Measurements from ENCODE around the gene SIPA1. TPM values are rescaled to one million over a fixed set of nuclear protein-coding genes. Genes with fewer than 3 reads are reported as not detected.
"Not testable (repeated sequence)": the region's sequence is repeated elsewhere in the genome, so short reads cannot be mapped to it uniquely, and the experiment has no call there.

SIPA1 gene
- total and polyA plus RNA-seq, 5 donors from 2014 or later: 74.7 to 200 (median 84.8) TPM

DNA sequence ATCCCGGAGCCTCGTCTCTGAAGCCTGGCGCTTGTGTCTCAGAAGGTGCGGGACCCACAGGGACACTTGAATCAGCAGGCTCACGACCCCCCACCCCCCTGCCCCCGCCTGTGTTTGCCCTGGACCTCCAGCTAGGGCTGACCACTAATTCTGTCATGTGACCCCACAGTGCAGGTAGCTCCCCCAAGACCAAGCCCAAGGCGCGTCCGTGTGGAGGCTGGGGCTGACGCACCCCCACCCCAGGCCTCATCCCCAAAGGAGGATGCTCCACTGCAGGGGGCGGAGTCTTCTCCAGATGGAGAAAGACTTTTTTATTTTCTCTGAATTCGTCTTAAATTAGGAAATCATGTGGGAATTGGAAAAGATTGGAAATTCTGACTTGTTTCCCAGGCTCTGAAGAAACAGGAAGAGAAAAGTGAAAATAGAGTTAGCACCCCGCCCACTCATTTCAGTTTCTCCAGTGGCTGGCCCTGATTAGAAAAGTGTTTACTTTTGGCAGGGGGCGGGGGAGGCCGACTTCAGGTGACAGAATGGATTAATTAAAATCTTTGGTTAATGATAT is 25.8 kb downstream of the SIPA1 start:
- Mint-ChIP-seq H3K4me1 (peaks cover 5 to 45% (median 15%) of the 10 kb centered on the region in 4 donors), H3K36me3 (peaks cover 16% of the 10 kb centered on the region), H3K4me3 (peak overlapping the region; percentile 89 to 97 (median 94)), H3K9me3 (no peaks in the 10 kb centered on the region), H3K27ac (peak overlapping the region; percentile 88 to 94 (median 93)), H3K27me3 (peaks cover 4% of the 10 kb centered on the region)
- peaks cover 23% of the 10 kb centered on the region for H3K36me3 ChIP-seq (ENCODE audit: control insufficient read depth, insufficient read depth, low read length)
- H3K4me1 ChIP-seq (ENCODE audit: control insufficient read depth, insufficient read depth, low read length, poor library complexity, severe bottlenecking): peaks cover 41% of the 10 kb centered on the region
- no peaks in the 10 kb centered on the region for H3K9me3 ChIP-seq (ENCODE audit: control insufficient read depth in 2 of 2, low read length in 2 of 2)
- DNase-seq (peak in 2 of 3 donors; percentile 26 to 59), ATAC-seq (ENCODE audit: low read depth in 2 of 2) (no peak)
- H3K4me3 ChIP-seq (ENCODE audit: low read depth, low read length): peak overlapping the region; percentile 78
- H3K27ac ChIP-seq (ENCODE audit: insufficient read depth, low read length, poor library complexity, severe bottlenecking): peak overlapping the region; percentile 98
- no peaks in the 10 kb centered on the region for H3K27me3 ChIP-seq (ENCODE audit: control insufficient read depth, insufficient read depth, low read length)

DNA sequence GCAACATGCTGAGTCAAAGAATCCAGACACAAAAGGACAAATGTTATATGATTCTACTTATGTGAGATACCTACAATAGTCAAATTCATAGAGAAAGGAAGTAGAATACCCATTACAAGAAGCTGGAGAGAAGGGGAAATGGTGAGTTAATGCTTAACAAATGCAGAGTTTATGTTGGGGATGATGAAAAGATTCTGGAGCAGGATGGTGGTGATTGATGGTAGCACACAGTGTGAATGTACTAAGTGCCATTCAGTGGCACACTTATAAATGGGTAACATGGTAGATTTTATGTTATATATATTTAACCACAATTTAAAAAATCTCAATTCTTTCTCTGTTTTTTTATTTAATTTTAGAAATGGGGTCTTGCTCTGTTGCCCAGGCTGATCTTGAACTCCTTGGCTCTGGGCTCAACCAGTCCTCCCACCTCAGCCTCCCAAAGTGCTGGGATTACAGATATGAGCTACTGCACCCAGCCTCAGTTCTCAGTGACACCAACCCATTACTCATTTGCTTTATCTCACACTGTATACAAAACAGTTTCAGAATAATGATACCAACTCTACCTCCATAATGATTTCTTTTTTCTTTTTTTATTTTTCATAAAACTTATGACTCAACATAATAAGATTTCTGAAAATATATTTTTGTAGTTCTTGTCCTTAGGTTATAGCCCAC is 34.4 kb downstream of the SIPA1 start:
- Mint-ChIP-seq H3K27ac (peak overlapping the region in 1 of 3 donors; percentile 1), H3K4me1 (no peaks in the 10 kb centered on the region), H3K9me3 (no peaks in the 10 kb centered on the region), H3K36me3 (no peaks in the 10 kb centered on the region), H3K27me3 (peaks cover 14% of the 10 kb centered on the region), H3K4me3 (no peak overlapping the region)
- Histone ChIP-seq H3K27me3 (ENCODE audit: control insufficient read depth, insufficient read depth, low read length) (no peaks in the 10 kb centered on the region), H3K36me3 (ENCODE audit: control insufficient read depth, insufficient read depth, low read length) (no peaks in the 10 kb centered on the region), H3K4me1 (ENCODE audit: control insufficient read depth, insufficient read depth, low read length, poor library complexity, severe bottlenecking) (no peaks in the 10 kb centered on the region), H3K9me3 (ENCODE audit: control insufficient read depth in 2 of 2, low read length in 2 of 2) (no peaks in the 10 kb centered on the region), H3K27ac (ENCODE audit: insufficient read depth, low read length, poor library complexity, severe bottlenecking) (no peak overlapping the region), H3K4me3 (ENCODE audit: low read depth, low read length) (no peak overlapping the region)
- DNase-seq (no peak), ATAC-seq (ENCODE audit: low read depth in 2 of 2) (peak in 1 of 2 donors; percentile 44)

DNA sequence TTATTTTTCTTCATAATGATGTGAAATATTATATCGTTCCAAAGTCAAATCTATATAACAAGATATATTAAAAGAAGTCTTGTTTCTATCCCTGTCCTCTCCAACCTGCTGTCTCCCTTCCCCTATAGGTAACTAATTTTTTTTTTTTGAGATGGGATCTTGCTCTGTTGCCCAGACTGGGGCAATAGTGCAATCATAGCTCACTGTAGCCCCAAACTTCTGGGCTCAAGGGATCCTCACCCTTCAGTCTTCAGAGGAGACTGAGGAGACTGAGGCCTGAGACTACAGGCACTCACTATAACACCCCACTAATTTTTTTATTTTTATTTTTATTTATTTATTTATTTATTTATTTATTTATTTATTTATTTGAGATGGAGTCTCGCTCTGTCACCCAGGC is 35.1 kb downstream of the SIPA1 start:
- no peaks in the 10 kb centered on the region for H3K4me1 ChIP-seq (ENCODE audit: control insufficient read depth, insufficient read depth, low read length, poor library complexity, severe bottlenecking)

DNA sequence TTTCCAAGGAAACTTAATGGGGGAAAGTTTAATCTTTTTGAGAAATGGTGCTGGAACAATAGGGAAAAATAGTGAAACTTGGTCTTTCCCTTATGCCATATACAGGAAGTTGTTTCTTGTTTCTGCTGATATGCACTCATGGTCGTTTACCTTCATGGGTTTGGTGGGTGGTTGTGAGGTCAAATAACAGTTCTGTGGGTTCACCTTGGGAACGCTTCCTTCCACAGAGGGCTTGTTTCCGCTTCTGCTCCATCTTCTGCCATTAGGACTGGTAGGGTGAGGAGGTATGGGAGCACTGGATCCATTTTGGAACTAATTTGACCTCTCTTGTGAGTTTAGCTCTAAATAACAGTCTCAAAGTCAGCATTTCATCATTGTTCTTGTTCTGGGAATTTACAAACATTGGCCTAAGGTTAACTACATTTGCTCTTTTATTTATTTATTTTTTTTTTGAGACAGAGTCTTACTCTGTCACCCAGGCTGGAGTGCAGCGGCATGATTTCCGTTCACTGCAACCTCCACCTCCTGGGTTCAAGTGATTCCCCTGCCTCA is 42.4 kb downstream of the SIPA1 start:
- H3K4me1 ChIP-seq (ENCODE audit: control insufficient read depth, insufficient read depth, low read length, poor library complexity, severe bottlenecking): no peaks in the 10 kb centered on the region
- no peaks in the 10 kb centered on the region for H3K36me3 ChIP-seq (ENCODE audit: control insufficient read depth, insufficient read depth, low read length)
- H3K9me3 Mint-ChIP-seq: no peaks in the 10 kb centered on the region
- H3K36me3 Mint-ChIP-seq: no peaks in the 10 kb centered on the region
- H3K27ac Mint-ChIP-seq: no peak overlapping the region
- DNase-seq (no peak), ATAC-seq (ENCODE audit: low read depth in 2 of 2) (no peak)
- H3K9me3 ChIP-seq (ENCODE audit: control insufficient read depth in 2 of 2, low read length in 2 of 2): no peaks in the 10 kb centered on the region
- no peaks in the 10 kb centered on the region for H3K4me1 Mint-ChIP-seq
- H3K27me3 ChIP-seq (ENCODE audit: control insufficient read depth, insufficient read depth, low read length): peaks cover 7% of the 10 kb centered on the region
- no peak overlapping the region for H3K4me3 ChIP-seq (ENCODE audit: low read depth, low read length)
- no peak overlapping the region for H3K4me3 Mint-ChIP-seq
- no peak overlapping the region for H3K27ac ChIP-seq (ENCODE audit: insufficient read depth, low read length, poor library complexity, severe bottlenecking)
- peaks cover 19% of the 10 kb centered on the region for H3K27me3 Mint-ChIP-seq

More for the DNA sequence above, 35.1 kb downstream of the SIPA1 start:
- no peaks in the 10 kb centered on the region for H3K27me3 ChIP-seq (ENCODE audit: control insufficient read depth, insufficient read depth, low read length)
- no peak overlapping the region for H3K27ac ChIP-seq (ENCODE audit: insufficient read depth, low read length, poor library complexity, severe bottlenecking)
- DNase-seq (no peak), ATAC-seq (ENCODE audit: low read depth in 2 of 2) (no peak)
- no peaks in the 10 kb centered on the region for H3K36me3 ChIP-seq (ENCODE audit: control insufficient read depth, insufficient read depth, low read length)
- Mint-ChIP-seq H3K4me1 (no peaks in the 10 kb centered on the region), H3K27ac (no peak overlapping the region), H3K27me3 (peaks cover 14% of the 10 kb centered on the region), H3K9me3 (no peaks in the 10 kb centered on the region), H3K4me3 (no peak overlapping the region), H3K36me3 (no peaks in the 10 kb centered on the region)
- no peaks in the 10 kb centered on the region for H3K9me3 ChIP-seq (ENCODE audit: control insufficient read depth in 2 of 2, low read length in 2 of 2)
- H3K4me3 ChIP-seq (ENCODE audit: low read depth, low read length): no peak overlapping the region

DNA sequence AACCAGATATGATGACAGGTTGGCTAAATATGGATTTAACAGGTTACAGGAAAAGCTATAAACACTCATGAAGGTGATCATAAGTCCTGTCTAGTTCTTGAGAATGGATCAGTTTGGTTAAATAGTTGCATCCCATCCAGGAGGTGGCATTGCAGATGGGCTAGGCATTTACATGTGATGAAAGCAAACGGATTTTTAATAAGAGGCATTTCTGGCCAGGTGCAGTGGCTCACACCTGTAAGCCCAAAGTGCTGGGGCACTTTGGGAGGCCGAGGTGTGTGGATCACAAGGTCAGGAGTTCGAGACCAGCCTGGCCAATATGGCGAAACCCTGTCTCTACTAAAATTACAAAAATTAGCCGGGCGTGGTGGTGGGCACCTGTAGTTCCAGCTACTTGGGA is 45.6 kb downstream of the SIPA1 start:
- H3K9me3 Mint-ChIP-seq; H3K27ac ChIP-seq (ENCODE audit: insufficient read depth, low read length, poor library complexity, severe bottlenecking); DNase-seq; H3K36me3 ChIP-seq (ENCODE audit: control insufficient read depth, insufficient read depth, low read length); H3K4me1 Mint-ChIP-seq; H3K36me3 Mint-ChIP-seq; H3K4me1 ChIP-seq (ENCODE audit: control insufficient read depth, insufficient read depth, low read length, poor library complexity, severe bottlenecking); H3K27me3 ChIP-seq (ENCODE audit: control insufficient read depth, insufficient read depth, low read length); H3K4me3 Mint-ChIP-seq; H3K27ac Mint-ChIP-seq; H3K9me3 ChIP-seq (ENCODE audit: control insufficient read depth in 2 of 2, low read length in 2 of 2); H3K27me3 Mint-ChIP-seq; H3K4me3 ChIP-seq (ENCODE audit: low read depth, low read length); ATAC-seq (ENCODE audit: low read depth in 2 of 2): not testable (repeated sequence)

DNA sequence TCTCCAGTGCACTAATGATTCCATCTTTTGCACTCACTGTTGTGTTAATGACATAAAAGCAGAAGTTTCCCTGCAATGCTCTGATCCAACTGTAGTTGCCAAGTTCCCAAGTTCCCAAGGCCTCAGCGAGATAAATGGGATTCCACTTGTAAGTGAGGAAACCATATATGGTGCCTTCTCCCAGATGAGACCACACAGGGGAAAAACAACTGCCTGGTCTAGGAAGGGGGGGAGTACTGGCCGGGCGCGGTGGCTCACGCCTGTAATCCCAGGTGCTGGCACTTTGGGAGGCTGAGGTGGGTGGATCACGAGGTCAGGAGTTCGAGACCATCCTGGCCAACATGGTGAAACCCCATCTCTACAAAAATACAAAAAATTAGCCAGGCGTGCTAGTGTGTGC is 48.1 kb downstream of the SIPA1 start:
- H3K9me3 Mint-ChIP-seq: no peaks in the 10 kb centered on the region
- no peaks in the 10 kb centered on the region for H3K36me3 Mint-ChIP-seq
- H3K4me1 ChIP-seq (ENCODE audit: control insufficient read depth, insufficient read depth, low read length, poor library complexity, severe bottlenecking): no peaks in the 10 kb centered on the region

DNA sequence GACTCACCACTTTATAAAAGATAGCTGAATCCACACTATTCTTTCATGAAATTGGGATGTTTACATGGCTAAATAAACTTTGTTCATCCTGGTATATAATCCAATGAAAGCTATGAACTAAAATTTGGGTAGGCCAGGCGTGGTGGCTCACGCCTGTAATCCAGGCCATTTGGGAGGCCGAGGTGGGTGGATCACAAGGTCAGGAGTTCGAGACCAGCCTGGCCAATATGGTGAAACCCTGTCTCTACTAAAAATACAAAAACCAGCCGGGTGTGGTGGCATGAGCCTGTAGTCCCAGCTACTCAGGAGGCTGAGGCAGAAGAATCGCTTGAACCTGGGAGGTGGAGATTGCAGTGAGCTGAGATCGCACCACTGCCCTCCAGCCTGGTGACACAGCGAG is 53.9 kb downstream of the SIPA1 start:
- H3K27ac Mint-ChIP-seq; H3K27ac ChIP-seq (ENCODE audit: insufficient read depth, low read length, poor library complexity, severe bottlenecking); H3K27me3 ChIP-seq (ENCODE audit: control insufficient read depth, insufficient read depth, low read length); H3K4me3 Mint-ChIP-seq; DNase-seq; H3K36me3 Mint-ChIP-seq; ATAC-seq (ENCODE audit: low read depth in 2 of 2); H3K9me3 Mint-ChIP-seq; H3K9me3 ChIP-seq (ENCODE audit: control insufficient read depth in 2 of 2, low read length in 2 of 2); H3K4me1 Mint-ChIP-seq; H3K36me3 ChIP-seq (ENCODE audit: control insufficient read depth, insufficient read depth, low read length); H3K4me3 ChIP-seq (ENCODE audit: low read depth, low read length); H3K4me1 ChIP-seq (ENCODE audit: control insufficient read depth, insufficient read depth, low read length, poor library complexity, severe bottlenecking): not testable (repeated sequence)
- peaks cover 13% of the 10 kb centered on the region for H3K27me3 Mint-ChIP-seq

More for the DNA sequence above, 48.1 kb downstream of the SIPA1 start:
- Mint-ChIP-seq H3K4me1 (no peaks in the 10 kb centered on the region), H3K27me3 (peaks cover 9% of the 10 kb centered on the region), H3K27ac (no peak overlapping the region), H3K4me3 (no peak overlapping the region)
- Histone ChIP-seq H3K36me3 (ENCODE audit: control insufficient read depth, insufficient read depth, low read length) (no peaks in the 10 kb centered on the region), H3K9me3 (ENCODE audit: control insufficient read depth in 2 of 2, low read length in 2 of 2) (no peaks in the 10 kb centered on the region), H3K4me3 (ENCODE audit: low read depth, low read length) (no peak overlapping the region), H3K27me3 (ENCODE audit: control insufficient read depth, insufficient read depth, low read length) (peaks cover 7% of the 10 kb centered on the region), H3K27ac (ENCODE audit: insufficient read depth, low read length, poor library complexity, severe bottlenecking) (no peak overlapping the region)
- no peak for DNase-seq
- no peak for ATAC-seq (ENCODE audit: low read depth in 2 of 2)

DNA sequence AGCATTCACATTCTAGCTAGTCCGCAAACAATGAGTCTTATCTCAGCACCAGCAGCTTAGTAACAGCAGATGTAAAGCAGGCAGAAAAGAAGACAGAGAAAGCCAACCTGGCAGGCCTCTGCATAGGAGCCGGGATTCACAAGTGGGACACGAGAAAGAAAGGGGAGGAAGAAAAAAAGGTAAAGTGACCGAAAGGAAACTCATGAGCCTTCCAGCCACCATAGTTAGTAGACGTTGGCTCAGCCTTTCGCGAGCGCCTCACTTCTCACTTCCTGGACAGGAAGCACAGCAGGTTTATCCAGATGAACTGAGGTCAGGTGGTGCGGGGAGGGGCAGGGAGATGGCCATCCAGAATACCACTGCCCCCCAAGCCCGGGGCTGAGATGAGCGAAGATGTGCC is 54.5 kb downstream of the SIPA1 start:
- no peaks in the 10 kb centered on the region for H3K9me3 Mint-ChIP-seq
- H3K27me3 Mint-ChIP-seq: peaks cover 15% of the 10 kb centered on the region
- H3K4me3 ChIP-seq (ENCODE audit: low read depth, low read length): no peak overlapping the region
- H3K9me3 ChIP-seq (ENCODE audit: control insufficient read depth in 2 of 2, low read length in 2 of 2): no peaks in the 10 kb centered on the region
- H3K27me3 ChIP-seq (ENCODE audit: control insufficient read depth, insufficient read depth, low read length): peaks cover 2% of the 10 kb centered on the region
- H3K27ac ChIP-seq (ENCODE audit: insufficient read depth, low read length, poor library complexity, severe bottlenecking): no peak overlapping the region
- H3K4me1 ChIP-seq (ENCODE audit: control insufficient read depth, insufficient read depth, low read length, poor library complexity, severe bottlenecking): no peaks in the 10 kb centered on the region
- H3K4me1 Mint-ChIP-seq: peaks cover 0 to 2% (median 0%) of the 10 kb centered on the region in 4 donors
- DNase-seq: no peak
- H3K36me3 Mint-ChIP-seq: no peaks in the 10 kb centered on the region
- H3K27ac Mint-ChIP-seq: peak overlapping the region in 1 of 3 donors; percentile 1
- H3K4me3 Mint-ChIP-seq: no peak overlapping the region
- H3K36me3 ChIP-seq (ENCODE audit: control insufficient read depth, insufficient read depth, low read length): no peaks in the 10 kb centered on the region
- ATAC-seq (ENCODE audit: low read depth in 2 of 2): no peak
